Mononuclear cell (primary cell): ENCODE measurements around the gene ANO6. TPM values are rescaled to one million over a fixed set of nuclear protein-coding genes. Genes with fewer than 3 reads are reported as not detected.
A peak's percentile ranks its signal among the peaks of the same experiment; 100 is the strongest.
"Not testable (repeated sequence)": the region's sequence is repeated elsewhere in the genome, so short reads cannot be mapped to it uniquely, and the experiment has no call there.

ENCODE experiments used
- H3K27me3 ChIP-seq: 2 replicates; pipeline ENCODE4 v1.6.0; 2011; ENCODE audit warnings: low read length, control low read depth; ENCODE audit not compliant: insufficient read depth
- H3K4me1 ChIP-seq: 2 replicates; pipeline ENCODE4 v1.5.1; 2011; ENCODE audit warnings: mild to moderate bottlenecking, low read length, control low read depth; ENCODE audit not compliant: insufficient read depth
- H3K4me3 ChIP-seq: 2 replicates; pipeline ENCODE4 v1.5.1; 2011; ENCODE audit warnings: mild to moderate bottlenecking, low read length, moderate library complexity
- H3K9me3 ChIP-seq: 2 replicates; pipeline ENCODE4 v1.5.1; 2011; ENCODE audit warnings: low read depth, mild to moderate bottlenecking, control low read depth, low read length
- total RNA-seq: library from RNA; depleted of rRNA; stranded (reverse); fragments of >200 nt; gene quantifications from one replicate; pipeline ENCODE4 v1.2.3, GENCODE V29; 2012

Gene ANO6, protein sequence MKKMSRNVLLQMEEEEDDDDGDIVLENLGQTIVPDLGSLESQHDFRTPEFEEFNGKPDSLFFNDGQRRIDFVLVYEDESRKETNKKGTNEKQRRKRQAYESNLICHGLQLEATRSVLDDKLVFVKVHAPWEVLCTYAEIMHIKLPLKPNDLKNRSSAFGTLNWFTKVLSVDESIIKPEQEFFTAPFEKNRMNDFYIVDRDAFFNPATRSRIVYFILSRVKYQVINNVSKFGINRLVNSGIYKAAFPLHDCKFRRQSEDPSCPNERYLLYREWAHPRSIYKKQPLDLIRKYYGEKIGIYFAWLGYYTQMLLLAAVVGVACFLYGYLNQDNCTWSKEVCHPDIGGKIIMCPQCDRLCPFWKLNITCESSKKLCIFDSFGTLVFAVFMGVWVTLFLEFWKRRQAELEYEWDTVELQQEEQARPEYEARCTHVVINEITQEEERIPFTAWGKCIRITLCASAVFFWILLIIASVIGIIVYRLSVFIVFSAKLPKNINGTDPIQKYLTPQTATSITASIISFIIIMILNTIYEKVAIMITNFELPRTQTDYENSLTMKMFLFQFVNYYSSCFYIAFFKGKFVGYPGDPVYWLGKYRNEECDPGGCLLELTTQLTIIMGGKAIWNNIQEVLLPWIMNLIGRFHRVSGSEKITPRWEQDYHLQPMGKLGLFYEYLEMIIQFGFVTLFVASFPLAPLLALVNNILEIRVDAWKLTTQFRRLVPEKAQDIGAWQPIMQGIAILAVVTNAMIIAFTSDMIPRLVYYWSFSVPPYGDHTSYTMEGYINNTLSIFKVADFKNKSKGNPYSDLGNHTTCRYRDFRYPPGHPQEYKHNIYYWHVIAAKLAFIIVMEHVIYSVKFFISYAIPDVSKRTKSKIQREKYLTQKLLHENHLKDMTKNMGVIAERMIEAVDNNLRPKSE
- total RNA-seq = 44.4 TPM

DNA sequence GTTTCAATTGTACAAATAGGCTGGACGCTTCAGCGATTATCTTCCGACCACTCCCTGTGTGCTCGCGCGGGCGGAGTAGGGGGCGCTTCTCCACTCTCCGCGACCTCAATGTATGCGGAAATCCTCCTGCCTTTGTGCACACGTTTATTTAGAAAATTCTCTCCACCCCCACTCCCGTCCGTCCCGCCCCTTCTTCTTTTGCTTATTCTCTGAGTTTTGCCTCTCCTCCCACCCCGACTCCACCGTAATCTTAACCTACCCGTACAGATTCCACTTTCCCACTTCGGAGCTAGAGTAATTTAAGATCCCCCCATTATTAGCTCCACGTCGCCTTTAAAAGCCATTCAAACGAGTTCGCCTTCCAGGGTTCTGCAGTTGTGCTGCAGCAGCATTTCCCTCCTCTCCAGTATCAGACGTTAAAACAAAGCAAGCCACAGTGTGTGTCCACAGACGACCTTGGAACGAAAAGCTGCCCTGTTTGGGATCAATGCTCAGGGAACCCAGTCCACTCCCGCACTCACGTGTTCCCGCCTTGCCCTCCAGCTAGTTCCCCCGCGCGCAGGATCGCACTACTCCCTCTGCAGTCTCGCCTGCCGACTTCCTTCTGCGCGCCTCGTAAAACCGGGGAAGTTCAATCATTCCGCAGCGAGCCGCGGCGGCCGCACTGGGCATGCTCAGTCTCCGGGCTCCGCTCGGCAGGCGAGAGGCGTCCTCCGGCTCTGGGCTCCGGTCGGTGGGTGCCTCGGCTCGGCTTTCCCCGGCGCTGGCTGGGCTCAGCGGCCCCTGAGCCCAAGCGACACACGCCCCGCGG lies at the start of gene ANO6:
ANO6 (plus strand) TSS at position 677 of the 811 bp plus-strand sequence. CDS start 227 bp downstream, outside the sequence.
- Histone ChIP-seq H3K4me1 (peaks cover 39% of the 10 kb centered on the region), H3K9me3 (no peaks in the 10 kb centered on the region), H3K27me3 (no peaks in the 10 kb centered on the region), H3K4me3 (peak within 1 kb of the TSS; percentile 83)

DNA sequence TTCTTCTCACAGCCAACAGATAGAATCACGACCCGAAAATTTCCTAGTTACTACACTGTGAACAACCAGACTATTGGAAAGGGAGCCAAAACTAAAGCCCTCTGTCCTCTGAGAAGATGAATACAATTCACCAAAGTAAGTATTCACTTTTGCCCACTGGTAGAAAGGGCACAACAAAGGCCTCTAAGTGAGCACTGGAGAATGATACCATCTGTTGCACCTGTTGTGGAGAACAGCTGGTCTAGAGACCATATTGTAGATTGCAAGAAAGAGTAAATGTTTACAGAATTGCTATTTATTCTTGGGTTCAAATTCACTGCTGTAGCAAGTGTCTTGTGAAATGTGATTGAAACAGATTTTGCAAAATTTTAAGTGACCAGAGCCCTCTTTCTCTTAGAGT lies 46.9 kb upstream of the ANO6 start:
- Histone ChIP-seq H3K4me1 (no peaks in the 10 kb centered on the region), H3K9me3 (no peaks in the 10 kb centered on the region), H3K4me3 (no peak overlapping the region), H3K27me3 (peaks cover 3% of the 10 kb centered on the region)

- Histone ChIP-seq H3K4me1 (no peaks in the 10 kb centered on the region), H3K27me3 (no peaks in the 10 kb centered on the region), H3K4me3 (no peak overlapping the region), H3K9me3 (no peaks in the 10 kb centered on the region)
Observed at GRCh38 chr12:45170456-45171042, 45.3 kb upstream of the ANO6 start.

- not testable (repeated sequence) for H3K4me3 ChIP-seq, H3K4me1 ChIP-seq, H3K27me3 ChIP-seq
- H3K9me3 ChIP-seq = peaks cover 18% of the 10 kb centered on the region
Observed at GRCh38 chr12:45173293-45173692, 42.6 kb upstream of the ANO6 start.

DNA sequence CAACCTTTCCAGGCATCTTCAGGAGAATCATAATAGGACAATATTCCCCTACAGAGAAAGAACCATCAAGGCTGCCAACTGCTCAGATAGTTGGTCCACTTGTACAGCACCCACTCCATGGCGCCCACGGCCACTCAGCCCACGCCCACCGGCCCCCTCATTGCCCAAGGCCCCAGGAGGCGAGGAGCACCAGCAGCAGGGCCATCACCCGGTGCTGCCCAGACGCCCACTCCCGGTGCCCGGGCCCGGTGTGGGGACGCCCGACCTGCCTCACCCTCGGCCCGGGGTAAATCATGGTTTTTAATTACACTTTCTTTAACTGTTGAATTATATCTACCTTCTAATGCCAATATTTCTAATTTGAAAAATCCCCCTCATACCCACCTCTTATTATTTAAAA lies 41.3 kb upstream of the ANO6 start:
- Histone ChIP-seq H3K4me1 (no peaks in the 10 kb centered on the region), H3K27me3 (no peaks in the 10 kb centered on the region), H3K9me3 (peaks cover 29% of the 10 kb centered on the region), H3K4me3 (no peak overlapping the region)

DNA sequence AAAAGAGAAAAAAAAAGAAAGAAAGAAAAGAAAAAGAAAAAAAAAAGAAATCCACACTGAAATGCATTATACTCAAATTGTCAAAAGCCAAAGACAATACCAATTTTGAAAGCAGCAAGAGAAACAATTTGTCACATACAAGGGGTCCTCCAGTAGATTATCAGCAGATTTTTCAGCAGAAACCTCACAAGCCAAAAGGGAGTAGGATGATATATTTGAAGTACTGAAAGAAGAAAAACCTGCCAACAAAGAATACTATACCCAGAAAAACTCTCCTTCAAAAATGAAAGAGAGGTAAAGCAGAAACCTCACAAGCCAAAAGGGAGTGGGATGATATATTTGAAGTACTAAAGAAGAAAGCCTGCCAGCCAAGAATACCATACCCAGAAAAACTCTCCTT lies 37.1 kb upstream of the ANO6 start:
- no peak overlapping the region for H3K4me3 ChIP-seq
- H3K27me3 ChIP-seq = no peaks in the 10 kb centered on the region
- peaks cover 6% of the 10 kb centered on the region for H3K4me1 ChIP-seq
- H3K9me3 ChIP-seq = peaks cover 33% of the 10 kb centered on the region

DNA sequence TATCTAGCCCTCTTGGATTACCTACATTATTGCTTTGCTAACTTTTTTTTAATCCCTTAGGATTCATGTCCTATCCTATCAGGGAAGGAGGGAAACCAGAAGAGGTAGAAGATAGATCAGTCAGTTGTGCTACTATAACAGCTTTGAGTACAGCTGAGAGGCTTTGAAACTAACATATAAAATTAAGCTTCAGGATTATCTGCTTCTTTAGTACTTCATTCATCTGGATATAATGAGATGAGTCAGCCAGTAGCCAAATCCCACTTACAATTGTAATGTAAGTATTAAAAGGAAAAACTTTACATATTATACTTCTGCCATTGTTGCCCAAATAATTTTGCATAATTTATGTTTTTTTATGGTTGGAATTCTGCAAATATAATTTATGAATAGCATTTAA lies 33.4 kb upstream of the ANO6 start:
- Histone ChIP-seq H3K9me3 (peaks cover 23% of the 10 kb centered on the region), H3K4me3 (no peak overlapping the region), H3K27me3 (no peaks in the 10 kb centered on the region), H3K4me1 (peaks cover 18% of the 10 kb centered on the region)

DNA sequence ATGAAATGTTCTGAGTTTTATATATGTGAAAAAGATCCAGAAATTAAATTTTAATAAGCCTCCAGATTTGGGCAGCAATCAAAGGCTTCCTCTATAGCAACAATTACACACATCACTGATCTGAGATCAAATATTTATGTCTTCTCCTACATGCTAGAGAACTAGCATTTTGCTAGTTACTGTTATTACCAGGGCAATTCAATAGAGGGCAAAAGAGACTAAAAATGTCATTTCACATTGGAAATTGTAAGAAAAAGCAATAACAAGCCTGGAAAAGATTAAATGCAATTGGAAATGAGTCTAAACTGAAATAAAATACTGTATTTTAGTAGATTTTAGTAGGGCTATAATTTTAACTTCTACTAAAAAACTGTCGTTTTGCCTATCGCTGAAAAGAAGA lies 32.6 kb upstream of the ANO6 start:
- H3K27me3 ChIP-seq = no peaks in the 10 kb centered on the region

GRCh38 chr12:45184147-45184963 lies 31.5 kb upstream of the ANO6 start:
- Histone ChIP-seq H3K4me3 (no peak overlapping the region), H3K27me3 (no peaks in the 10 kb centered on the region), H3K4me1 (peaks cover 21% of the 10 kb centered on the region), H3K9me3 (peaks cover 5% of the 10 kb centered on the region)

More for the DNA sequence above, 32.6 kb upstream of the ANO6 start:
- Histone ChIP-seq H3K4me1 (peaks cover 18% of the 10 kb centered on the region), H3K9me3 (peaks cover 16% of the 10 kb centered on the region), H3K4me3 (no peak overlapping the region)

- H3K27me3 ChIP-seq = no peaks in the 10 kb centered on the region
- H3K4me1 ChIP-seq = peaks cover 34% of the 10 kb centered on the region
- H3K9me3 ChIP-seq = no peaks in the 10 kb centered on the region
- no peak overlapping the region for H3K4me3 ChIP-seq
Observed at GRCh38 chr12:45186762-45187161, 29.1 kb upstream of the ANO6 start.

DNA sequence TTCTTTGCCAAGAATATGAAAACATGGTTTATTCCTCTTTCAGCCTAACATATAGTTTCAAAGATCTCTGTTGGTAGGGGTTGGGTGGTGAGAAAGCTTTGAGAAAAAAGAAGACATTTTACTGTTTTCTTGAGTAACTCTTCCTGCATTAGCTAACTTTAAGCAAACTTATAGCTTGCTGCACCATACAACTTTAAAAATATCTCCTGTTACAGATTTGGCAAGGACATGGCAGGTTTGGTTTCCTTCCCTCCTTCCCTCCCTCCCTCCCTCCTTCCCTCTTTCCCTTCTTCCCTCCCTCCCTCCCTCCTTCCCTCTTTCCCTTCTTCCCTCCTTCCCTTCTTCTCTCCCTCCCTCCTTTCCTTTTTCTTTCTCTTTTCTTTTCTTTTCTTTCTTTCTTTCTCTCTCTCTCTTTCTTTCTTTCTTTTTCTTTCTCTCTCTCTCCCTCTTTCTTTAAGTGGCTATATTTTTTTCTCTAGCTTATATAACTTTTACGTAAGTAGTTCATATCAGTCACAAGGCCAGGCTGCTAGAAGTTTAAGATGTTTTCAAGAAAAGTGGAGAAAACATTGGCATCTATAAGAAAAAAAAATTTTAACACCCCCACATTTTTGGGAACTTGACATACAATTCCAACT lies 26.0 kb upstream of the ANO6 start:
- no peak overlapping the region for H3K4me3 ChIP-seq
- H3K27me3 ChIP-seq = no peaks in the 10 kb centered on the region
- H3K4me1 ChIP-seq = peaks cover 32% of the 10 kb centered on the region
- no peaks in the 10 kb centered on the region for H3K9me3 ChIP-seq

GRCh38 chr12:45191239-45191638 lies 24.7 kb upstream of the ANO6 start:
- Histone ChIP-seq H3K4me1 (peaks cover 30% of the 10 kb centered on the region), H3K9me3 (no peaks in the 10 kb centered on the region), H3K27me3 (no peaks in the 10 kb centered on the region), H3K4me3 (no peak overlapping the region)

GRCh38 chr12:45192707-45193106 lies 23.2 kb upstream of the ANO6 start:
- H3K4me1 ChIP-seq = peaks cover 30% of the 10 kb centered on the region
- H3K27me3 ChIP-seq = no peaks in the 10 kb centered on the region
- H3K9me3 ChIP-seq = no peaks in the 10 kb centered on the region
- no peak overlapping the region for H3K4me3 ChIP-seq
